Nephron (organoid): ENCODE measurements around the gene CDK15.

ENCODE experiments used
- H3K27ac Mint-ChIP-seq, 3 experiments: 2 replicates each; pipeline ENCODE4 v1.8.0; 2020; ENCODE audit warnings: mixed read lengths in 3 of 3, mild to moderate bottlenecking in 2 of 3, moderate library complexity in 1 of 3
- H3K27me3 Mint-ChIP-seq: 2 replicates; pipeline ENCODE4 v1.8.0; 2021; ENCODE audit warnings: low read depth, mild to moderate bottlenecking, moderate library complexity, mixed read lengths
- H3K36me3 Mint-ChIP-seq: 2 replicates; pipeline ENCODE4 v1.8.0; 2020; ENCODE audit warnings: low read depth, mixed read lengths
- H3K4me1 Mint-ChIP-seq: 2 replicates; pipeline ENCODE4 v1.8.0; 2020; ENCODE audit warnings: mixed read lengths
- H3K4me3 Mint-ChIP-seq, 3 experiments: 2 replicates each; pipeline ENCODE4 v1.8.0; 2020; ENCODE audit warnings: mild to moderate bottlenecking in 3 of 3, mixed read lengths in 3 of 3, moderate library complexity in 2 of 3
- H3K9me3 Mint-ChIP-seq: 2 replicates; pipeline ENCODE4 v1.8.0; 2020; ENCODE audit warnings: mixed read lengths
- CTCF ChIP-seq, 3 experiments: fragments of 200-600 bp; sonication (generic); IDR thresholded peaks; one replicate each; pipeline ENCODE4 v1.5.0; 2021; ENCODE audit warnings: antibody characterized with exemption in 3 of 3; ENCODE audit not compliant: unreplicated experiment in 3 of 3

The CDK15 gene

GRCh38 chr2:201926067-201926466, 119.7 kb downstream of the CDK15 start:
- Mint-ChIP-seq H3K36me3 (no peaks in the 10 kb centered on the region), H3K9me3 (no peaks in the 10 kb centered on the region), H3K4me3 (peak overlapping the region in 1 of 3 experiments; percentile 15), H3K4me1 (peaks cover 56% of the 10 kb centered on the region), H3K27ac (peak overlapping the region; percentile 58 to 87 (median 82)), H3K27me3 (peaks cover 8% of the 10 kb centered on the region)
- no peak for TF ChIP-seq CTCF (IDR thresholded peaks at IDR 0.05; ENCODE audit: unreplicated experiment in 3 of 3)

- Mint-ChIP-seq H3K4me1 (peaks cover 71% of the 10 kb centered on the region), H3K36me3 (no peaks in the 10 kb centered on the region), H3K9me3 (no peaks in the 10 kb centered on the region), H3K27ac (no peak overlapping the region), H3K4me3 (no peak overlapping the region), H3K27me3 (peaks cover 19% of the 10 kb centered on the region)
- TF ChIP-seq CTCF (IDR thresholded peaks at IDR 0.05; ENCODE audit: unreplicated experiment in 3 of 3): no peak
Observed at GRCh38 chr2:201928363-201928762, 122.0 kb downstream of the CDK15 start.

- Mint-ChIP-seq H3K27ac (peak overlapping the region in 2 of 3 experiments; percentile 23 to 26), H3K4me3 (no peak overlapping the region), H3K36me3 (no peaks in the 10 kb centered on the region), H3K27me3 (peaks cover 29% of the 10 kb centered on the region), H3K9me3 (peaks cover 4% of the 10 kb centered on the region), H3K4me1 (peaks cover 71% of the 10 kb centered on the region)
- TF ChIP-seq CTCF (IDR thresholded peaks at IDR 0.05; ENCODE audit: unreplicated experiment in 3 of 3): no peak
Observed at GRCh38 chr2:201929281-201930026, 123.1 kb downstream of the CDK15 start.

GRCh38 chr2:201930043-201930442, 123.7 kb downstream of the CDK15 start:
- Mint-ChIP-seq H3K9me3 (peaks cover 7% of the 10 kb centered on the region), H3K36me3 (no peaks in the 10 kb centered on the region), H3K27me3 (peaks cover 30% of the 10 kb centered on the region), H3K27ac (no peak overlapping the region), H3K4me1 (peaks cover 71% of the 10 kb centered on the region), H3K4me3 (no peak overlapping the region)
- no peak for TF ChIP-seq CTCF (IDR thresholded peaks at IDR 0.05; ENCODE audit: unreplicated experiment in 3 of 3)

GRCh38 chr2:201930831-201931230, 124.5 kb downstream of the CDK15 start:
- no peak for TF ChIP-seq CTCF (IDR thresholded peaks at IDR 0.05; ENCODE audit: unreplicated experiment in 3 of 3)
- no peaks in the 10 kb centered on the region for H3K36me3 Mint-ChIP-seq

GRCh38 chr2:201931475-201931874, 125.1 kb downstream of the CDK15 start:
- TF ChIP-seq CTCF (IDR thresholded peaks at IDR 0.05; ENCODE audit: unreplicated experiment in 3 of 3): no peak
- peak overlapping the region; percentile 44 to 87 (median 62) for H3K27ac Mint-ChIP-seq
- H3K4me1 Mint-ChIP-seq: peaks cover 65% of the 10 kb centered on the region
- peaks cover 26% of the 10 kb centered on the region for H3K27me3 Mint-ChIP-seq
- H3K4me3 Mint-ChIP-seq: no peak overlapping the region
- H3K36me3 Mint-ChIP-seq: no peaks in the 10 kb centered on the region
- peaks cover 13% of the 10 kb centered on the region for H3K9me3 Mint-ChIP-seq

More at GRCh38 chr2:201930831-201931230, 124.5 kb downstream of the CDK15 start:
- Mint-ChIP-seq H3K27ac (peak overlapping the region; percentile 36 to 87 (median 62)), H3K4me3 (no peak overlapping the region), H3K9me3 (peaks cover 11% of the 10 kb centered on the region), H3K27me3 (peaks cover 30% of the 10 kb centered on the region), H3K4me1 (peaks cover 72% of the 10 kb centered on the region)
